ENCODE data around the gene DNMBP.

DNA sequence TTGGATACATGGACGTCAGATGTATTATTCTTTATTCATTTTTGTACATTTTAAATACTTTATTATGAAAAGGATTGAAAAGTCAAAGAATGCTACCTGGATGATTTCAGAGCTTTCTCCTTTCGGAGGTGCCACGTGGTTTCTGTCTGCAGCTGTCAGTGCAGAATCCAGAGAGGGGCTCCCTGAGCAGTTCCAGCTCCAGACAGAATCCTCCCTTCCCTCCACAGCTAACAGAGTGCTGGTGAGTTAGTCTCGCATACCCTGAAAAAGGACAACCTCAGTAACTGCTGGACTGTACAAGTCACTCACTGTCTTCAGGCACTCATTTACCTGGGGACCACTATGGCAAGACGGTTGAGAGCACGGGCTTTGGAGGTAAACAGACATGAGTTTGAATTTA, 10.9 kb downstream of the DNMBP start:
- TF ChIP-seq POLR2A (IDR thresholded peaks at IDR 0.05; ENCODE audit: low read length) (no peak), GATA1 (IDR thresholded peaks at IDR 0.05; ENCODE audit: low read depth, low read length) (no peak)
